ENCODE data around the gene OGDH.

GRCh38 chr7:44711528-44711927 is 105.1 kb downstream of the OGDH start:
- TF ChIP-seq REST (IDR thresholded peaks at IDR 0.05; ENCODE audit: insufficient read depth in 1 of 2, low read depth in 2 of 2, low read length in 2 of 2) (no peak), TAF1 (IDR thresholded peaks at IDR 0.05; ENCODE audit: borderline replicate concordance, insufficient read depth, low read length) (no peak), POLR2AphosphoS5 (IDR thresholded peaks at IDR 0.05; ENCODE audit: low read depth, low read length) (no peak)

Measured in PFSK-1 (cell line).